SK-N-MC (cell line): Measurements from ENCODE around the gene CDC42BPG.

ENCODE experiments used
- DNase-seq: peaks from one replicate; pipeline ENCODE4 v3.0.0-alpha.2; 2011; ENCODE audit warnings: low read depth, low spot score
- H3K27ac ChIP-seq: fragments of 200-600 bp; sonication (generic); 2 replicates; pipeline ENCODE4 v1.5.1; 2016; ENCODE audit warnings: mixed run types
- H3K36me3 ChIP-seq: fragments of 200-600 bp; sonication (generic); 2 replicates; pipeline ENCODE4 v1.6.1; 2017; ENCODE audit warnings: antibody characterized with exemption, low read length, mixed read lengths; ENCODE audit not compliant: insufficient read depth
- H3K4me3 ChIP-seq: fragments of 200-600 bp; sonication (generic); 2 replicates; pipeline ENCODE4 v1.5.1; 2016
- H3K9ac ChIP-seq: fragments of 200-600 bp; sonication (generic); 2 replicates; pipeline ENCODE4 v1.8.0; 2017; ENCODE audit warnings: mixed run types, mixed read lengths; ENCODE audit not compliant: insufficient read length
- H3K9me3 ChIP-seq: fragments of 200-600 bp; sonication (generic); 2 replicates; pipeline ENCODE4 v1.6.1; 2017; ENCODE audit warnings: low read depth, mild to moderate bottlenecking, antibody characterized with exemption, low read length, moderate library complexity, mixed read lengths
- EZH2 ChIP-seq: fragments of 200-600 bp; sonication (generic); IDR thresholded peaks from one replicate; pipeline ENCODE4 v1.6.1; 2017; ENCODE audit warnings: antibody characterized with exemption
- FOXP2 ChIP-seq: optimal IDR thresholded peaks from 2 replicates; pipeline ENCODE3; 2011; ENCODE audit warnings: mild to moderate bottlenecking, moderate library complexity; ENCODE audit not compliant: insufficient read depth; ENCODE audit errors: extremely low read length, control extremely low read depth
- POLR2AphosphoS5 ChIP-seq: IDR thresholded peaks from 2 replicates; pipeline ENCODE4 v1.6.1; 2012; ENCODE audit warnings: mild to moderate bottlenecking, low read depth, low read length, borderline replicate concordance

Gene CDC42BPG

DNA sequence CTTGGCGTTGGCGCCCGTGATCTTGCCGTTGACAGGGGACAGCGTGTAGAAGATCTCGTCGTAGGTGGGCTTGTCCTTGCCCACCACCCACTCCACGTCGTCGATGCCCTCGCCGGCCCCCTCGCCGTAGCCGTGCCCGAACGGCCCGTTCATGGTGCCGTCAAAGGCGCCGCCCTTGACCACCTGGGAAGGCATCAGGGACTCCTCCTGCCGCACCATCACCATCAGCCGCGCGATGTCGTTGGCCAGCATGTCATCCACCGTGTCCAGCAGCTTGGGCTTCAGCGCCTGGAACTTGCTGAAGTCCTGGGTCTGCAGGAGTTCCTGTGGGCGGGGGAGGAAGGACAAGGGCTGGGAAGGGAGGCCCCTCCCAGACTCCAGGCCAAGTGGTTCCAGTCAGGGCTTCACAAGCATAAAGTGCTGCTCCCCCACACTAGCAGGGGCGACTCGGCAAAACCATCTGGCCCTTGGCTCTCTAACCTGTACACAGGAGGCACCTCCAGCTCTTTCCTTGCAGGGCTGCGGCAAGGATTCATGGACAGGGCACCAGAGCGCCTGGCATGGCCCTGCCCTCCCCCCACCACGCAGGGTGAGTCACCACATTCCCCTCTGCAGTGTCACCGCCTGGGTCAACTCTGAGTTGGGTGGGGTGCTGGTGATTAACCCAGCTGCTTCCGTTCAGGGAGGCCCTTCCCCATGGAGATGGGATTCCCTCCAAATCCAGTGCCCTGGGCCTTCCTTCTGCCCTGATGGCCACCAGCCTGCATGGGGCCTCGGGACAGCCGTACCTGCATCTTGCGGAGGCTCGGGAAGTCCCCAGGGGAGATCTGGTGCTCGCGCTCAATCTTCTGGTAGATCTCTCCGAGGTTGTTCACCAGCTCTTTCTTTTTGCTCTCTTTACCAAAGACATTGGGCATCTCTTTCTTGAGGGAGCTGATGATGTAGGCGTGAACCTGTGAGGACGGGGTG is 10.4 kb upstream of the CDC42BPG start:
- Histone ChIP-seq H3K36me3 (no peaks in the 10 kb centered on the region), H3K9ac (no peak overlapping the region), H3K27ac (no peak overlapping the region), H3K4me3 (no peak overlapping the region), H3K9me3 (no peaks in the 10 kb centered on the region)
- no peak for DNase-seq
- TF ChIP-seq POLR2AphosphoS5 (no peak), FOXP2 (no peak)

DNA sequence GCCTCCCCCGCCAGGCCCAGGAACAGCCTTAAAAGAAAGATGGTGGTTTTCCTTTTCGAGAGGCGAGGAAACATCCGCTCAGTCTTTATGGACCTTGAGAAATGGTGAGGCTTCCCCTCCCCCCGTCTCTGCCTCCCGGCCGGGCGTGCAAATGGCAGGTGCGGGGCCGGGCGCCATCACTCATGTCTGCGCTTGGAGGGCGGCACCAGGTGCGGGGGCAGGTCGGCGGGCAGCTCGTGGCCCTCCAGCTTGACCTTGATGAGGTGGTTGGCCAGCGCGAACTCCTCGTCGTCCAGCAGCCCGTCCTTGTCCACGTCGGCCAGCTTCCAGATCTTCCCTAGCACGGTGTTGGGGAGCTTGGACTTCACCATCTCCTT is 9.7 kb upstream of the CDC42BPG start:
- Histone ChIP-seq H3K36me3 (no peaks in the 10 kb centered on the region), H3K27ac (no peak overlapping the region), H3K9ac (no peak overlapping the region), H3K4me3 (no peak overlapping the region), H3K9me3 (no peaks in the 10 kb centered on the region)
- no peak for DNase-seq
- no peak for TF ChIP-seq POLR2AphosphoS5
- TF ChIP-seq FOXP2 = no peak
- no peak for TF ChIP-seq EZH2

- TF ChIP-seq POLR2AphosphoS5 (no peak), FOXP2 (no peak), EZH2 (no peak)
- Histone ChIP-seq H3K4me3 (no peak overlapping the region), H3K9me3 (no peaks in the 10 kb centered on the region), H3K9ac (no peak overlapping the region), H3K36me3 (no peaks in the 10 kb centered on the region), H3K27ac (no peak overlapping the region)
- DNase-seq = no peak
These were observed 9.3 kb upstream of the CDC42BPG start for GRCh38 chr11:64853709-64854108.

DNA sequence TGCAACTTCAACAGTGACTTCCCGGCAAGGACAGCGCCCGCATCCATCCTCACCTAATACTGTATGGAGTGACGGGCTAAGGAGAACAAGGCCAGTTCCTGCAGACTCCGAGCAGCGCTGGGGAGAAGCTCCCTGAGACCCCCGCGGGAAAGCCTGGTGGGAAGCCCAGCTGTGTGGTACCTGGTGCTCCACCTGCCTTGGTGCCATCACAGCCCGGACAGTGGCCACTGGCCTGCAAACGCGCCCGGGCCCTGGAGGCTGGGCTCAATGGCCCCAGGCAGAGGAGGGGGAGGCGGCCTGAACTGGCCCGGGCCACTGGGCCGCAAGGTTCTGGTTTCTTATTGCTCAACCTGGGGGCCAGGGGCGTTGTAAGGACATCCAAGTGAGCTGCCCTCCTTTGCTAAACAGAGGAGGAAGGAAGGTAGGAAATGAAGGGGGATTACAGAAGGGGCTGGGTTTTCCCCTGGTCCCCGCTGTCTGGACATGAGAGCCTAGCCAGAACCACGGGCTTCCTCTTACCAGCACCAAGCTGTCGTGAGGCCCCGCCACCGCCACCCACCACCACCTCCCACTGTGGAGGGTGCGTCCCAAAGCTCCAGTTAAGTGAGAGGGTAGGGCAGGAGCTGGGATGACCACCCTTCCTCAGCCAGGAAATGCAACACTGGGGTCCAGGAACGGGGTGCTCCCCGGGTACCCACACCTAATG is 8.5 kb upstream of the CDC42BPG start:
- no peak for TF ChIP-seq EZH2
- TF ChIP-seq POLR2AphosphoS5 = no peak
- TF ChIP-seq FOXP2 = no peak
- no peak overlapping the region for H3K4me3 ChIP-seq
- H3K9me3 ChIP-seq = no peaks in the 10 kb centered on the region
- H3K36me3 ChIP-seq = no peaks in the 10 kb centered on the region
- DNase-seq = no peak
- no peak overlapping the region for H3K27ac ChIP-seq
- H3K9ac ChIP-seq = no peak overlapping the region

DNA sequence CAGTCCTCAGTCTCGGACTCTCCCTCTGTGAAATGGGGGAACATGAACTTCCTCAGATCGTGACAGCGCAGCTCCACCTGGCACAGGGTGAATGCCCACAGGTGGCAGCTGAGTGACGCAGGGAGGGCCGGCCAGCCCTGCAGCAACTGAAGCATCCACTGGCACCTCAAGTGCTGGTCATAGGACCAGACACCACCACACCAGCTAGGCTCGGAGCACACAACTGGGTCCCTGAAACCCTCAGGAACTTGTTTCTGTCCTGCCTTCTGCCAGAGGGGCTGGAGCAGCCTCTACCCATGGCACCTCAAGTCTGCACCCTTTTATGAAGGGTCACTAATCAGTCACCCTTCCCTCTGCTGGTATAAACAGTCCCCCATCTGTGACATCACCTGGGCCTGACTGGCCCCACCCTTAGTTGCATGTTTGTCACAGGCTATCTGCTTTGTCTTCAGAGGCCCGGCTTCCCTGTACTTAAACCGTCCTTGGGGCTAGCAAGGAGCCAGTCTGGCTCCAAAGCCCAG is 7.4 kb upstream of the CDC42BPG start:
- H3K4me3 ChIP-seq = no peak overlapping the region
- no peak for DNase-seq
- no peaks in the 10 kb centered on the region for H3K36me3 ChIP-seq
- no peaks in the 10 kb centered on the region for H3K9me3 ChIP-seq
- H3K9ac ChIP-seq = no peak overlapping the region
- TF ChIP-seq EZH2 = no peak
- no peak for TF ChIP-seq POLR2AphosphoS5
- no peak for TF ChIP-seq FOXP2
- no peak overlapping the region for H3K27ac ChIP-seq

DNA sequence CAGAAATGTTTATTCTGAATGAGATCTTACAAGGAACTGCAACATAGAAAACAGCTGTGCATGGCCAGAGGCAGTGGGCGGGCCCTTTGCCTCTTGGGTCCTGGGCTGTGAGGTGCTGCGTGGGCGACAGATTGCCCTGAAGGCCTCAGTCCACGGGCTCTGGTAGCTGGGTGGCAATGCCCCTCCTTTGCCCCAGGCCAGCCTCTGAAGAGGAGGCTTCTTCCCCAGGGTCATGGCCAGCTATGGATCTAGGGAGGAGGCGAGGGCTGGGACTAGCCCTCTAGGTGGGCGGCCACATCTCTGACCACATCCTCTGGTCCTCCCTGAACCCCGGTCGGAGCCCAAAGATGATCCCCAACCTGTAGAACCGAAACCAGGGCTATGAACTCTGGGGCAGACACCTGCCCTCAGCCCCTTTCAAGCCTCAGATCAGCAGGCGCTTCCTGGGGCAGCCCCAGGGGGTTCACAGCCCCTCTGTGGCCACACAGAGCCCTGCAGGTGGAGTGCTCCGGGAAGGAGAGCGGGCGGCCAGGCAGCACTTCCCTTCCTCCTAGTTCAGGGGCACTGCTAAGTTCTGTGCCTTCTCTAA is 6.6 kb upstream of the CDC42BPG start:
- no peak for DNase-seq
- Histone ChIP-seq H3K27ac (no peak overlapping the region), H3K9me3 (no peaks in the 10 kb centered on the region), H3K9ac (no peak overlapping the region), H3K36me3 (no peaks in the 10 kb centered on the region), H3K4me3 (no peak overlapping the region)
- TF ChIP-seq POLR2AphosphoS5 (no peak), FOXP2 (no peak), EZH2 (no peak)

- no peak for DNase-seq
- H3K27ac ChIP-seq = no peak overlapping the region
- H3K9me3 ChIP-seq = no peaks in the 10 kb centered on the region
- no peak overlapping the region for H3K9ac ChIP-seq
- H3K36me3 ChIP-seq = no peaks in the 10 kb centered on the region
- TF ChIP-seq FOXP2 (no peak), POLR2AphosphoS5 (no peak), EZH2 (no peak)
- H3K4me3 ChIP-seq = no peak overlapping the region
These were observed 5.3 kb upstream of the CDC42BPG start for GRCh38 chr11:64849598-64850356.
